ENCODE data around the gene FSHR. TPM values are rescaled to one million over a fixed set of nuclear protein-coding genes. Genes with fewer than 3 reads are reported as not detected.

Gene FSHR
- total and polyA plus RNA-seq, 2 of the 8 experiments (the other 6 are each of a cell fraction or from before 2014, with no cell fraction given): not detected

DNA sequence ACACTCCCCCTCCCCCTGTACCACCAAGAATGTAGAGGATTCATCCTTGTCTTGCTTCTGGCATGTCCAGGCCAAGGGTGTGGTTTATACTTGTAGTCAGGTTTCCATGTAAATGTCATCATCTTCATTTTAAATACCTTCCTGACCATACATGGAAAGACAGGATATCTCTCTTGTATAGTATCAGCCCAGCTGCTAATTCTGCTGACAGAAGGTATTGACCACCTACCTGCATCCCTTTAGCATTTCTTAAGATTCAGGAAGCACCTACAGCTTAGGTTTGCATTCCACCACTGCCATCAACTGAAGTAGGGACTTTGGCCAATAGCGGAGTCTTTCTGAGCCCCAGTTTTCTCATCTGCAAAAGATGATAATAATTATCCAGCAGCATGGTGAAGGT, 22.9 kb upstream of the FSHR start (continued):
- no peak for TF ChIP-seq CHD7 (IDR thresholded peaks at IDR 0.05; ENCODE audit: insufficient replicate concordance, low read length)
- TF ChIP-seq FOSL1 (IDR thresholded peaks at IDR 0.05; ENCODE audit: insufficient read depth, low read depth, low read length): no peak
